HL-60 (cell line): ENCODE results near the gene NXF2B.

Experiments used
- CTCF ChIP-seq: IDR thresholded peaks from one replicate; pipeline ENCODE4 v1.5.1; 2011; ENCODE audit warnings: low read length, control low read depth, inconsistent platforms; ENCODE audit not compliant: insufficient read depth
- POLR2AphosphoS5 ChIP-seq: IDR thresholded peaks from 2 replicates; pipeline ENCODE4 v1.6.1; 2012; ENCODE audit warnings: low read depth
- TF ChIP-seq, protein P1 (sequence below): IDR thresholded peaks from 2 replicates; pipeline ENCODE4 v1.6.1; 2012; ENCODE audit warnings: low read depth; ENCODE audit not compliant: insufficient replicate concordance

DNA sequence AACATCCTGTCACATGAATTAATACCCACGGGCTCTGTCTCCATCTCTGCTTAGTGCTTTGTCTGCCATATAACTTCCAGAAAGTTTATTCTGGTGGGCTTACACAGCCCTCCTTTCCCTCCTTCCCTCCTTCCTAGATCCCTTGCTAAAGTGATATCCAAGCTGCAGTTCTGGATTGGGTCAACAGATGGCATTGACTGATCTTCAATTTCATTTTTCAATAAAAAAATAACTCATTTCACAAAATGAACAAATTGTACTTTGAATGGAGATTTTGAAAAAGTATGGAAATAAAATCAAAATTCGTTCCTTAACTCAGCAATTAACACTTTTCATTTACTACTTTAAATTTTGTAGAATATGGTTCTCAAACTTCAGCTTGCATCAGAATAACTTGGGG, 97.9 kb downstream of the NXF2B start:
- TF ChIP-seq CTCF (no peak), POLR2AphosphoS5 (no peak)
- TF ChIP-seq, protein P1, sequence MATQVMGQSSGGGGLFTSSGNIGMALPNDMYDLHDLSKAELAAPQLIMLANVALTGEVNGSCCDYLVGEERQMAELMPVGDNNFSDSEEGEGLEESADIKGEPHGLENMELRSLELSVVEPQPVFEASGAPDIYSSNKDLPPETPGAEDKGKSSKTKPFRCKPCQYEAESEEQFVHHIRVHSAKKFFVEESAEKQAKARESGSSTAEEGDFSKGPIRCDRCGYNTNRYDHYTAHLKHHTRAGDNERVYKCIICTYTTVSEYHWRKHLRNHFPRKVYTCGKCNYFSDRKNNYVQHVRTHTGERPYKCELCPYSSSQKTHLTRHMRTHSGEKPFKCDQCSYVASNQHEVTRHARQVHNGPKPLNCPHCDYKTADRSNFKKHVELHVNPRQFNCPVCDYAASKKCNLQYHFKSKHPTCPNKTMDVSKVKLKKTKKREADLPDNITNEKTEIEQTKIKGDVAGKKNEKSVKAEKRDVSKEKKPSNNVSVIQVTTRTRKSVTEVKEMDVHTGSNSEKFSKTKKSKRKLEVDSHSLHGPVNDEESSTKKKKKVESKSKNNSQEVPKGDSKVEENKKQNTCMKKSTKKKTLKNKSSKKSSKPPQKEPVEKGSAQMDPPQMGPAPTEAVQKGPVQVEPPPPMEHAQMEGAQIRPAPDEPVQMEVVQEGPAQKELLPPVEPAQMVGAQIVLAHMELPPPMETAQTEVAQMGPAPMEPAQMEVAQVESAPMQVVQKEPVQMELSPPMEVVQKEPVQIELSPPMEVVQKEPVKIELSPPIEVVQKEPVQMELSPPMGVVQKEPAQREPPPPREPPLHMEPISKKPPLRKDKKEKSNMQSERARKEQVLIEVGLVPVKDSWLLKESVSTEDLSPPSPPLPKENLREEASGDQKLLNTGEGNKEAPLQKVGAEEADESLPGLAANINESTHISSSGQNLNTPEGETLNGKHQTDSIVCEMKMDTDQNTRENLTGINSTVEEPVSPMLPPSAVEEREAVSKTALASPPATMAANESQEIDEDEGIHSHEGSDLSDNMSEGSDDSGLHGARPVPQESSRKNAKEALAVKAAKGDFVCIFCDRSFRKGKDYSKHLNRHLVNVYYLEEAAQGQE, result no peak
